ENCODE results near the gene FAM43B. TPM values are rescaled to one million over a fixed set of nuclear protein-coding genes. Genes with fewer than 3 reads are reported as not detected.

The FAM43B gene
- total RNA-seq, 1 donor from 2014 or later, result 0.75 TPM

GRCh38 chr1:20569523-20570098 lies 17.2 kb downstream of the FAM43B start:
- TF ChIP-seq CTCF (conservative IDR thresholded peaks at IDR 0.05), result no peak
- H3K27ac Mint-ChIP-seq (ENCODE audit: unreplicated experiment), result no peak overlapping the region
- no peak for DNase-seq (ENCODE audit: low read depth, low spot score)
- H3K27me3 Mint-ChIP-seq (ENCODE audit: low read depth), result peaks cover 56% of the 10 kb centered on the region
- no peaks in the 10 kb centered on the region for H3K9me3 Mint-ChIP-seq
- no peaks in the 10 kb centered on the region for H3K4me1 Mint-ChIP-seq
- no peak overlapping the region for H3K4me3 Mint-ChIP-seq
- no peaks in the 10 kb centered on the region for H3K36me3 Mint-ChIP-seq (ENCODE audit: low read depth)

- Mint-ChIP-seq H3K4me3 (no peak overlapping the region), H3K4me1 (no peaks in the 10 kb centered on the region), H3K27me3 (ENCODE audit: low read depth) (peaks cover 54% of the 10 kb centered on the region), H3K36me3 (ENCODE audit: low read depth) (no peaks in the 10 kb centered on the region), H3K27ac (ENCODE audit: unreplicated experiment) (no peak overlapping the region), H3K9me3 (no peaks in the 10 kb centered on the region)
- TF ChIP-seq CTCF (conservative IDR thresholded peaks at IDR 0.05), result no peak
- DNase-seq (ENCODE audit: low read depth, low spot score), result no peak
These were observed 19.1 kb downstream of the FAM43B start for GRCh38 chr1:20571427-20571826.

- TF ChIP-seq CTCF (conservative IDR thresholded peaks at IDR 0.05), result no peak
- H3K36me3 Mint-ChIP-seq (ENCODE audit: low read depth), result no peaks in the 10 kb centered on the region
- H3K4me3 Mint-ChIP-seq, result no peak overlapping the region
- H3K27me3 Mint-ChIP-seq (ENCODE audit: low read depth), result peaks cover 51% of the 10 kb centered on the region
- DNase-seq (ENCODE audit: low read depth, low spot score), result no peak
- no peaks in the 10 kb centered on the region for H3K4me1 Mint-ChIP-seq
- H3K9me3 Mint-ChIP-seq, result no peaks in the 10 kb centered on the region
- H3K27ac Mint-ChIP-seq (ENCODE audit: unreplicated experiment), result no peak overlapping the region
These were observed 21.6 kb downstream of the FAM43B start for GRCh38 chr1:20573987-20574386.

GRCh38 chr1:20574686-20575540 lies 22.5 kb downstream of the FAM43B start:
- Mint-ChIP-seq H3K36me3 (ENCODE audit: low read depth) (no peaks in the 10 kb centered on the region), H3K4me3 (no peak overlapping the region), H3K9me3 (no peaks in the 10 kb centered on the region), H3K27me3 (ENCODE audit: low read depth) (peaks cover 43% of the 10 kb centered on the region), H3K27ac (ENCODE audit: unreplicated experiment) (no peak overlapping the region), H3K4me1 (no peaks in the 10 kb centered on the region)
- DNase-seq (ENCODE audit: low read depth, low spot score), result peak; percentile 72
- TF ChIP-seq CTCF (conservative IDR thresholded peaks at IDR 0.05), result peak; percentile 76

- H3K4me1 Mint-ChIP-seq, result no peaks in the 10 kb centered on the region
These were observed 23.4 kb downstream of the FAM43B start for GRCh38 chr1:20575541-20576336.

More at GRCh38 chr1:20575541-20576336, 23.4 kb downstream of the FAM43B start:
- peaks cover 37% of the 10 kb centered on the region for H3K27me3 Mint-ChIP-seq (ENCODE audit: low read depth)
- no peak for TF ChIP-seq CTCF (conservative IDR thresholded peaks at IDR 0.05)
- DNase-seq (ENCODE audit: low read depth, low spot score), result no peak
- H3K27ac Mint-ChIP-seq (ENCODE audit: unreplicated experiment), result no peak overlapping the region
- H3K9me3 Mint-ChIP-seq, result no peaks in the 10 kb centered on the region
- no peak overlapping the region for H3K4me3 Mint-ChIP-seq
- H3K36me3 Mint-ChIP-seq (ENCODE audit: low read depth), result no peaks in the 10 kb centered on the region
